Thyroid gland (tissue), 4 donors: Measurements from ENCODE around the gene KCNG2.

Source experiments
- POLR2A ChIP-seq, 2 donors: fragments of 450-650 bp; IDR thresholded peaks; one replicate each; pipeline ENCODE4 v1.6.1; 2017; ENCODE audit warnings: antibody characterized with exemption in 2 of 2, mild to moderate bottlenecking in 2 of 2, moderate library complexity in 1 of 2
- TF ChIP-seq, protein P1 (sequence below), 6 experiments: fragments of 200-600 bp in 3 of 6; fragments of 450-650 bp in 3 of 6; sonication (generic) in 3 of 6; IDR thresholded peaks; one replicate each; pipeline ENCODE4 v1.5.1; 2016 to 2019; ENCODE audit warnings: antibody characterized with exemption in 6 of 6, mild to moderate bottlenecking in 2 of 6, inconsistent platforms in 1 of 6, moderate library complexity in 1 of 6

- TF ChIP-seq, protein P1, sequence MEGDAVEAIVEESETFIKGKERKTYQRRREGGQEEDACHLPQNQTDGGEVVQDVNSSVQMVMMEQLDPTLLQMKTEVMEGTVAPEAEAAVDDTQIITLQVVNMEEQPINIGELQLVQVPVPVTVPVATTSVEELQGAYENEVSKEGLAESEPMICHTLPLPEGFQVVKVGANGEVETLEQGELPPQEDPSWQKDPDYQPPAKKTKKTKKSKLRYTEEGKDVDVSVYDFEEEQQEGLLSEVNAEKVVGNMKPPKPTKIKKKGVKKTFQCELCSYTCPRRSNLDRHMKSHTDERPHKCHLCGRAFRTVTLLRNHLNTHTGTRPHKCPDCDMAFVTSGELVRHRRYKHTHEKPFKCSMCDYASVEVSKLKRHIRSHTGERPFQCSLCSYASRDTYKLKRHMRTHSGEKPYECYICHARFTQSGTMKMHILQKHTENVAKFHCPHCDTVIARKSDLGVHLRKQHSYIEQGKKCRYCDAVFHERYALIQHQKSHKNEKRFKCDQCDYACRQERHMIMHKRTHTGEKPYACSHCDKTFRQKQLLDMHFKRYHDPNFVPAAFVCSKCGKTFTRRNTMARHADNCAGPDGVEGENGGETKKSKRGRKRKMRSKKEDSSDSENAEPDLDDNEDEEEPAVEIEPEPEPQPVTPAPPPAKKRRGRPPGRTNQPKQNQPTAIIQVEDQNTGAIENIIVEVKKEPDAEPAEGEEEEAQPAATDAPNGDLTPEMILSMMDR (IDR thresholded peaks at IDR 0.05) = no peak
- TF ChIP-seq POLR2A (IDR thresholded peaks at IDR 0.05) = no peak
Measured at GRCh38 chr18:79918615-79919011, 120.9 kb downstream of the KCNG2 start.
